ENCODE data around the gene POLA2.
"Not testable (repeated sequence)": the region's sequence is repeated elsewhere in the genome, so short reads cannot be mapped to it uniquely, and the experiment has no call there.

Gene POLA2

GRCh38 chr11:65242389-65242788 lies 19.4 kb upstream of the POLA2 start:
- DNase-seq (ENCODE audit: low read depth in 2 of 2): no peak

- DNase-seq (ENCODE audit: low read depth in 2 of 2): no peak
Observed at GRCh38 chr11:65243797-65244196, 18.0 kb upstream of the POLA2 start.

- DNase-seq (ENCODE audit: low read depth in 2 of 2): not testable (repeated sequence)
Observed at GRCh38 chr11:65245046-65245445, 16.7 kb upstream of the POLA2 start.

- DNase-seq (ENCODE audit: low read depth in 2 of 2): no peak
Observed at GRCh38 chr11:65246506-65246905, 15.3 kb upstream of the POLA2 start.

- DNase-seq (ENCODE audit: low read depth in 2 of 2): not testable (repeated sequence)
Observed at GRCh38 chr11:65248184-65248710, 13.5 kb upstream of the POLA2 start.

- no peak for DNase-seq (ENCODE audit: low read depth in 2 of 2)
Observed at GRCh38 chr11:65251476-65251875, 10.3 kb upstream of the POLA2 start.

GRCh38 chr11:65254724-65255123 lies 7.0 kb upstream of the POLA2 start:
- no peak for DNase-seq (ENCODE audit: low read depth in 2 of 2)

- DNase-seq (ENCODE audit: low read depth in 2 of 2): no peak
Observed at GRCh38 chr11:65258988-65259387, 2.8 kb upstream of the POLA2 start.

- no peak for DNase-seq (ENCODE audit: low read depth in 2 of 2)
Observed at GRCh38 chr11:65260302-65260701, 1.5 kb upstream of the POLA2 start.

- no peak for DNase-seq (ENCODE audit: low read depth in 2 of 2)
Observed at GRCh38 chr11:65260756-65261590, 789 bp upstream of the POLA2 start.

GRCh38 chr11:65262381-65262680 lies 569 bp downstream of the POLA2 start:
- DNase-seq (ENCODE audit: low read depth in 2 of 2): no peak

- no peak for DNase-seq (ENCODE audit: low read depth in 2 of 2)
Observed at GRCh38 chr11:65262776-65263175, 1.0 kb downstream of the POLA2 start.

GRCh38 chr11:65264747-65265146 lies 3.0 kb downstream of the POLA2 start:
- DNase-seq (ENCODE audit: low read depth in 2 of 2): not testable (repeated sequence)

GRCh38 chr11:65266210-65266609 lies 4.4 kb downstream of the POLA2 start:
- DNase-seq (ENCODE audit: low read depth in 2 of 2): no peak

- DNase-seq (ENCODE audit: low read depth in 2 of 2): no peak
Observed at GRCh38 chr11:65274735-65275682, 13.2 kb downstream of the POLA2 start.

GRCh38 chr11:65275906-65276305 lies 14.1 kb downstream of the POLA2 start:
- DNase-seq (ENCODE audit: low read depth in 2 of 2): no peak

- no peak for DNase-seq (ENCODE audit: low read depth in 2 of 2)
Observed at GRCh38 chr11:65277631-65278277, 16.0 kb downstream of the POLA2 start.

GRCh38 chr11:65278356-65278755 lies 16.6 kb downstream of the POLA2 start:
- DNase-seq (ENCODE audit: low read depth in 2 of 2): no peak

- DNase-seq (ENCODE audit: low read depth in 2 of 2): no peak
Observed at GRCh38 chr11:65279279-65279678, 17.5 kb downstream of the POLA2 start.

- DNase-seq (ENCODE audit: low read depth in 2 of 2): peak; percentile 17 to 50
Observed at GRCh38 chr11:65279741-65280440, 18.1 kb downstream of the POLA2 start.

- no peak for DNase-seq (ENCODE audit: low read depth in 2 of 2)
Observed at GRCh38 chr11:65280646-65281045, 18.9 kb downstream of the POLA2 start.
